Activated CD8-positive, alpha-beta memory T cell treated with anti-CD3 and anti-CD28 coated beads, Interleukin-2, amount 50 U/mL, for 24 hours (primary cell): ENCODE data around the gene OR2M4.
"Not testable (repeated sequence)": the region's sequence is repeated elsewhere in the genome, so short reads cannot be mapped to it uniquely, and the experiment has no call there.

ENCODE experiments used
- DNase-seq: peaks from one replicate; pipeline ENCODE4 v3.0.0-alpha.2; 2020; ENCODE audit errors: extremely low read depth

Gene OR2M4, protein sequence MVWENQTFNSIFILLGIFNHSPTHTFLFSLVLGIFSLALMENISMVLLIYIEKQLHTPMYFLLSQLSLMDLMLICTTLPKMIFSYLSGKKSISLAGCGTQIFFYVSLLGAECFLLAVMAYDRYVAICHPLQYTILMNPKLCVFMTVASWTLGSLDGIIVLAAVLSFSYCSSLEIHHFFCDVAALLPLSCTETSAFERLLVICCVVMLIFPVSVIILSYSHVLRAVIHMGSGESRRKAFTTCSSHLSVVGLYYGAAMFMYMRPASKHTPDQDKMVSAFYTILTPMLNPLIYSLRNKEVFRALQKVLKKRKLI

DNA sequence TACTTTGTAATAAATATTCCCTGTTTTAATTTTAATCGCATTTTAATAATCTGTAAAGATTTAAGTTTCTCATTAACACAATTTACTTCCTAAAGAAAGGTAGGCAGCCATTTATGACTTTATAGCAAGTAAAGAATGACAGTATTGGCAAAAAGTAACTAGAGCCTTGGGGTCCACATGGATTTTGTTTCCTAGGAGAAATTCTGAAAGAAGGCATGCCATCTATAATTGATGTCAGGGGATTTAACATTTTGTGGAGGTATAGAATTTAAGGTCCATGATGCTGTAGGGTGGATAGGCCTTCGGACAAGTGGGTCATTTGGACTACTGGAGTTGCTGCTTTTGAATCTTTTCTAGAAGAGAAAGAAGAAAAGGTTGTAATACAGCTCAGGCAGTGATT lies at the start of gene OR2M4:
TSS of gene OR2M4 (plus strand) at position 301 of the 400 bp plus-strand sequence. CDS start 7,512 bp downstream, outside the sequence.
- no peak for DNase-seq

DNA sequence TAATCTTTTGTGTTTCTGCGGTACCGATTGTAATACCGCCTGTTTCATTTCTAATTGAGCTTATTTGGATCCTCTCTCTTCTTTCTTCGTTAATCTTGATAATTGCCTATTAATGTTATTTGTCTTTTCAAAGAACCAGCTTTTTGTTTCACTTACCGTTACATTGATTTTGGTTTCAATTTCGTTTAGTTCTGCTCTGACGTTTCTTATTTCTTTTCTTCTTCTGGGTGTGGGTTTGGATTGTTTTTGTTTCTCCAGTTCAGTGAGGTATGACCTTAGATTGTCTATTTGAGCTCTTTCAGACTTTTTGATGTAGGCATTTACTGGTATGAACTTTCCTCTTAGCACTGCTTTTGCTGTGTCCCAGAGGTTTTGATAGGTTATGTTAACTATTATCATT lies 47.2 kb upstream of the OR2M4 start:
- no peak for DNase-seq

DNA sequence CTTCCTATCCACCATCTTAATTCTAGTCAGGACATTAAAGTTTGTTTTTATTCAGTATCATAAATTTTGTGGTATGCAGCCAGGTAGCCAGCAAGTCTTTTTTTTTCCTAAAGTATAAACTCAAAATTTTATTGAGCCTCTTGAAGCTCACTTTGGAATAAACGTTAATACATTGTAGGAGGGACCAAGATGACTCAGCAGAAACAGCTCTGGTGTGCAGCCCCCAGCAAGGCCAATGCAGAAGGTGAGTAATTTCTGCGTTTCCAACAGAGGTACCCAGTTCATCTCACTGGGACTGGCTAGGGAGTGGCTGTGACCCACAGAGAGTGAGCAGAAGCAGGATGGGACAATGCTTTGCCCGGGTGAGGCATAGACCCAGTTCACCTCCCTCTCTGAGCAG lies 43.9 kb upstream of the OR2M4 start:
- DNase-seq, result no peak

DNA sequence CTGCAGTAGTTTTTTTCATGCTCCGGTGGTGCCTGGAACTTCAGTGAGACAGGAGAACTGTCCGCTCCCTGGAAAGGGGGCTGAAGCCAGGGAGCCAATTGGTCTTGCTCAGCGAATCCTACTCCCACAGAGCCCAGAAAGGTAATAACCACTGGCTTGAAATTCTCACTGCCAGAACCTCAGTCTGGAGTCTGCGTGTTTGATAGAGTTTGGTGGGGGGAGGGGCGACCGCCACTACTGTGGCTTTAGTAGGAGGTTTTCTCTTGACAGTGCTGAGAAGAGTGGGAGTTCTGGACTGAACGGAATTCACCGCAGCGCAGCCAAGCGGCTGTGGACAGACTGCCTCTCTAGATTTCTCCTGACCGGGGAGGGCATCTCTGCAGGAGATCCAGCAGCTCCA lies 42.2 kb upstream of the OR2M4 start:
- DNase-seq, result no peak

DNA sequence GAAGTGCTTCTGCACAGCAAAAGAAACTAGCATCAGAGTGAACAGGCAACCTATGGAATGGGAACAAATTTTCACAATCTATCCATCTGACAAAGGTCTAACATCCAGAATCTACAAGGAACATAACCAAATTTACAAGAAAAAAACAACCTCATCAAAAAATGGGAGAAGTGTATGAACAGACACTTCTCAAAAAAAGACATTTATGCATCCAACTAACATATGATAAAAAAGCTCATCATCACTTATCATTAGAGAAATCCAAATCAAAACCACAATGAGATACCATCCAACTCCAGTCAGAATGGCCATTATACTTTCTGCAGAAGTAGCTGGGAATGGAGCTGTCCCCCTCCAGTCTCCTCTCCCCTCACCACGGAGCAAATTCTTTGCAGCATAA lies 37.1 kb upstream of the OR2M4 start:
- DNase-seq, result no peak

DNA sequence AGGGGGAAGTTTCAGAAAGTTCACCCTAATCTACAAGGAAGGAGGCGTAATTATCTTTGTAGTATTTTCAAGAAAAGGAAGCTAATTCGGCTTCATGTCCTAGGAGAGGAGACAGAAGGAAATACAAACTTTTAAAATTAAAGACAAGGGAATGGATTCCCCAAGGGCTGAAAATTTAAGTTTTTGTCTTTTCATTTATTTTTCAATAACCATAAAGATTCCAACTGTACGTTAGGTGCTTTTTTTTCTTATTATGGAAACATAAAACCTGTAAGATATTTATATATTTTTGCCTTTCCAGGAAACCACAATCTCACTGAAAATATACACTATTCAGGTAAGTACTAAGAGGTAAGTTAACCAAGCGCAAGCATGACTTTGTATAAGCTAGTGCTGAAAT lies 34.3 kb upstream of the OR2M4 start, which contains the start of gene OR2M3:
TSS of gene OR2M3 (plus strand) at position 301 of the 400 bp plus-strand sequence. CDS start 5,803 bp downstream, outside the sequence.
- DNase-seq, result no peak

DNA sequence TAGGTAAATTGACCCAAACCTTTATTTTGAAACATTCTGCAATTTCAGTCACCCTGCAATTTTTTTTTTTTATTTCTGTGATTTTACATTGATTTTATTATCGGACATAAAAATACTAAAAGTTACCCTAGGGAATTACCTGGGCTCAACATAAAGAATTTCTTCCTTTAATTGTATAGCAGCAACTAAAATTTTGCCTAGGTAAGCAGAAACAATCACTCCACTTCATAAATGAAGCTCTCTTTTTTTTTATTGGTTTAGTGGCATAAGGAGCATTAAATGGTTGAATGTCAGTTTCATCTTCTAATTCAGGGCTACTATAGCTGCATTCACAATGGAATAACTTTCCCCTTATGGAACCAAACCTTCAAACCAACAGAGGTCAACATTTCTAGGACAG lies 15.3 kb upstream of the OR2M4 start:
- DNase-seq, result no peak

DNA sequence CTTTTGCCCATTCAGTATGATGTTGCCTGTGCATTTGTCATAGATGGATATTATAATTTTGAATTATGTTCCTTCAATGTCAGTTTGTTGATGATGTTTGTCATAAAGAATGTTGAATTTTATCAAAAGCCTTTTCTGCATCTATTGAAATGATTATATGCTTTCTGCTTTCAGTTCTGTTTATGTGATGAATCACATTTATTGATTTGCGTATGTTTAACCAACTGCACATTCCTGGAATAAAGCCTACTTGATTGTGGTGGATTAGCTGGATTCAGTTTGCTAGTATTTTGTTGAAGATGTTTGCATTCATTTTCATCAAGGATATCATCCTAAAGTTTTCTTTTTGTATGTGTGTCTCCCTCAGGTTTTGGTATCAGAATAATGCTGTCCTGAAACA lies 5.7 kb upstream of the OR2M4 start:
- DNase-seq, result no peak

DNA sequence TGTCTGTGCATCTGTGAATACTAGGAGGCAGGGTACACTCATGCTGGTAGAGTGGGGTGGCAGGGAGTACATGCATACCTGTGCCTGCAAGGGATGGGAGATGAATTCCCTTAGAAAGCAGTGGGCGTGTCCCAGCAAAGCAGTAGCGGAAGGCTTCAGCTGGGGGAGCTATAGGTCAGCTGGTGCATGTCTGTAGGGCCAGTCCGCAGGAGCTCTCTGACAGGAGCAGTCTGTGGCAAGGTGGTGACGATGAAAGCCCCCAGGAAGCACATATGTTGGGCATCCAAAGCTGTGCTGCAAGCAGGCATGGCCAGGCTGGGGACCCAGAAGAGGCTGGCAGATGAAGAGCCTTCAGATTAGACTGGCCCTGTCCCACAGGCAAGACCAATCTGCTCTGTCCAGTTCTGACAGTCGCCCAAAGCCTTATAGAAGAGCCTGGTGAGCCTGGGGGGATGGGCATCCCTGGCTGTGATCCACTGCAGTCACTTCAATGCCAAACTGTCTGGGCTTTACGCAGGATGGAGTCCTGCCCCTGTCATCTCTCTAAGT lies 1.8 kb upstream of the OR2M4 start:
- no peak for DNase-seq

DNA sequence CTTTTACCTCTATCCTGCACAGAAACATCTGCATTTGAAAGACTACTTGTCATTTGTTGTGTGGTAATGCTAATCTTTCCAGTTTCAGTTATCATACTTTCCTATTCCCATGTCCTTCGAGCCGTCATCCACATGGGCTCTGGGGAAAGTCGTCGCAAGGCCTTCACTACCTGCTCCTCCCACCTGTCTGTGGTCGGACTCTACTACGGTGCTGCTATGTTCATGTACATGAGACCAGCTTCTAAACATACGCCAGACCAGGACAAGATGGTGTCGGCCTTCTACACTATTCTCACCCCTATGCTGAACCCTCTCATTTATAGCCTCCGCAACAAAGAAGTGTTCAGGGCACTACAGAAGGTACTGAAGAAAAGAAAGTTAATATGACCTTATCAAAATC lies 8.3 kb downstream of the OR2M4 start:
- DNase-seq, result no peak

DNA sequence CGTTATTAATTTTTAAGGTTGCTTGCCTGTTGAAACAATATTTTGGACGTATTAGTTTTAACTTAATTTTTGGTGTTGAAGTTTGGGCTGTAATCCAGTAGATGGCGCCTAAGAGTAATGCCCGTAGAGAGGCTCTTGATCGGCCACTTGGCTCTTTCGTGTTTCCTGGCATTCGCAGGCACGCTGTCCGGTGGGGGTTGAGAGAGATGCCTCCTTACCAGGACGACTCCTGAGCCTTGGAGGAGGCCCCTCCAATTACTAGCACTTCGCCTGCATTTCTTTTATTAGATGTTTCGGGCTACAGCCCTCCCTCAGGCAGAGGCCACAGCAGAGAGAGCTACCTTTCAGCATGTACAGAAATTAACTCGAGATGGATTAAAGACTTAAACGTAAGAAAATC lies 12.0 kb downstream of the OR2M4 start:
- no peak for DNase-seq

DNA sequence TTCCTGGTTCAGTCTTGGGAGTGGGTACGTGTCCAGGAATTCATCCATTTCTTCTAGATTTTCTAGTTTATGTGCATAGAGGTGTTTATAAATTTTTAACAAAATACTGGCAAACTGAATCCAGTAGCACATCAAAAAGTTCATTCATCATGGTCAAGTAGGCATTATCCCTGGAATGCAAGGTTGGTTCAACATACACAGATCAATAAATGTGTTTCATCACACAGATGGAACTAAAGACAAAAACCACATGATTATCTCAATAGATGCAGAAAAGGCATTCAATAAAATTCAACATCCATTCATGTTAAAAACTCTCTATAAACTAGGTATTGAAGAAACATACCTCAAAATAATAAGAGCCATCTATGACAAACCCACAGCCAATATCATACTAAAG lies 28.1 kb downstream of the OR2M4 start:
- not testable (repeated sequence) for DNase-seq

DNA sequence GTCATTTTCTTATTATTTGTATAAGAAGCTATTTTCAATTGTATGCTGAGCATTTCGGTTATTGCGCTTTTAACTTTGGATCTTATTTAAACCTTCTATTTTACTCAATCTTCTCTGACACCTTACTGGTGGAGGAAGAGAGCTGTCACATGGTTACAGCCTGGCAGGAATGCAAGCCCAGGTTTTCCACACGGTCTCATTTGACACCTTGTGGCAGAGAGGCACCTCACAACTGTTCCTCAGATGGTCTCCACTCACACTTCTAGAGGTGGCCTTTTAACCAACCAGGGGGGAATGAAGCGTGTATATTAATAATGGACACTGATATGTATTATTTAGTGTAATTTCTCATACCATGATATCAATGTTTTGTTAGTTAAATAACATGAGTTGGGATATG lies 37.0 kb downstream of the OR2M4 start:
- DNase-seq, result no peak

DNA sequence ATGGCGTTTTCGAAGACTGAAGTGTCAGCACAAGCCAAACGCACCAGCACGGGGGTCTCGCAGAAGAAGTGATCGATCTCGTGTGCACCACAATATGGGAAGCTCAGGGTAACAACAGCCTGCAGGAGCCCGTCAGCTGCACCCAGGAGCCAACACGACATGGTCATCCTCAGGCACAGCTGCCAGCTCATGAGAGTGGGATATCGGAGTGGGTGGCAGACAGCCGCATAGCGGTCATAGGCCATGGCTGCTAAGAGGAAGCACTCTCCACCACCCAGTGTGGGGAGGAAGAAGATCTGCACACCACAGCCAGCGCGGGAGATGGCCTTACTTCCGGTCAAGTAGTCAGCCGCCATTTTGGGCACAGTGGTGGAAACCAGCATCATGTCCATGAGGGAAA lies 42.0 kb downstream of the OR2M4 start:
- DNase-seq, result not testable (repeated sequence)

DNA sequence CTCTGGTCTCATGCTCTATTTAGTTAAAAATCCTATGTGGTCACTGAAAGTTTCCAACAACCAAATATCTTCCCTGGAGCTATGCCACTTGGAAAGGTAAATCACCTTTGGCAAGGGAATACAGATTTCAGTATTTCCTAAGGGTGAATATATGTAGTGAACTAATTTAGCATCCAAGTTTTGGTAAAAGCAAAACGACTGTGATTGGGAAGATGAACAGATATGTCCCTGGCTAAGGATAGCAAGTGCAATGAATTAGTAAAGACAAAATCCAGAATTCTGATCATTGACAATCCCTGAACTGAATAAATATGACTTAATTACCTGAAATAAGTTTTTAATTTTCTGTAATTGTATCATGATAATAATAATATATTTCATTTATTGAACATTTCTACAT lies 46.7 kb downstream of the OR2M4 start, which contains the start of gene OR2T33:
TSS of gene OR2T33 (minus strand) at position 101 of the 400 bp plus-strand sequence. CDS start 4,162 bp downstream, outside the sequence.
- no peak for DNase-seq

DNA sequence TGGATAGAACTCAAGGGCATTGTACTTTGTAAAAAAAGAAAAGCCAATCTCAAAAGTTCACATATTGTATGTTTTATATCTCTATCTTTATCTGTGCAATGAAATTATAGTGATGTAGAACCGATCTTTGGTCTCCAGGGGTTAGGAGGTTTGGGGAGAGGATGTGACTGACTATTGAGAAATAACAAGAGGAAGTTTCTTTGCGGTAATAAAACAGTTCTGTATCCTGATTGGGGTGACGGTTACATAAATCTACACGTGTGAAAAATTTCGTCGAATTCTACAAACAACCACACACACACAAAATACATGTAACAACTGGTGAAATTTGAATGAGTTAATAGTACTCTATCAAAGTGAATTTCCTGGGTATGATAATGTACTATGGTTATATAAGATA lies 57.2 kb downstream of the OR2M4 start:
- DNase-seq, result no peak
